Purkinje cell (primary cell): ENCODE measurements around the gene ZNF486. TPM values are rescaled to one million over a fixed set of nuclear protein-coding genes. Genes with fewer than 3 reads are reported as not detected.

Experiments
- polyA plus RNA-seq: library from polyadenylated mRNA; unstranded; fragments of >200 nt; fragmentation: Nextera tagmentation; gene quantifications from 2 replicates; pipeline ENCODE4 v1.2.1, GENCODE V29; 2014

The ZNF486 gene
- polyA plus RNA-seq: 0.28 and 3.4 TPM in 2 replicates

DNA sequence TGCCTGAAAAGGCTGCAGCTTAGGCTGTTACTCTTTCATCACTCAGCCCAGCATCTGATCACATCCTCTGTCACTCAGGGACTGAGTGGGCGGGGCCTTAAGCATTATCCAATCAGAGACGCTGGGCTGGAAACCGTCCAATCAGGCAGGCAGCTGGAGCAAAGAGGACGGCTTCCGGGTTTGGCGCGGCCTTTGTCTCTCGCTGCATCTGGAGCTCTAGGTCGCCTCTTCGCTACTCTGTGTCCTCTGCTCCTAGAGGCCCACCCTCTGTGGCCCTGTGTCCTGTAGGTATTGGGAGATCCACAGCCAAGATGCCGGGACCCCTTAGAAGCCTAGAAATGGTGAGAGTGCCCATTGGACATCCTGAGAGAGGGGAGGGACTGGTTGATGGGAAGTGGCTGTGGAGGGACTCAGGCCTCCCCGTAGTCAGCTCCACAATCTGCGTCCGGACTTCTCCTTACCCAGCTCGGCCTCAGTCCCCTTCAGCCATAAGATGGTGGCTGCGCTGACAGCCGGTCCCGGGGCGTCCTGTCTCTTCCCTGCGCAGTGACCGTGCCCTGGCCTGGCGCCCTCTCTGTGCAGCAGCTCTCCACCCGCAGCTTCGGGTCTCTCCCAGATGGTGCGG lies at the start of gene ZNF486:
Gene ZNF486 (plus strand): TSS at position 195 of the 625 bp plus-strand sequence. CDS start 117 bp downstream, at position 312.

Other genes starting within 250 kb of the ZNF486 start
- 23.3 and 31.9 TPM in 2 replicates for gene ZNF682, start 127.7 kb upstream of the ZNF486 start, polyA plus RNA-seq
- 0.46 TPM in 1 of 2 replicates, not detected in the other for gene ZNF90, start 89.2 kb upstream of the ZNF486 start, polyA plus RNA-seq